Ovary (tissue), 3 donors: Measurements from ENCODE around the gene NPDC1.

Experiments
- EP300 ChIP-seq: sonication (generic); formaldehyde crosslinking; IDR thresholded peaks from one replicate; pipeline ENCODE4 v1.6.1; 2017; ENCODE audit warnings: antibody characterized with exemption
- POLR2A ChIP-seq: fragments of 450-650 bp; IDR thresholded peaks from one replicate; pipeline ENCODE4 v1.6.1; 2017; ENCODE audit warnings: antibody characterized with exemption, mild to moderate bottlenecking, moderate library complexity
- TF ChIP-seq, protein P1 (sequence below), 3 donors: fragments of 450-650 bp in 2 of 3; fragments of 200-600 bp in 1 of 3; IDR thresholded peaks; one replicate each; pipeline versions ENCODE4 v1.5.1 to v1.8.0; 2016 to 2022; ENCODE audit warnings: antibody characterized with exemption in 3 of 3, mild to moderate bottlenecking in 1 of 3
- donor health status: DM: no; HTN: no; CAD: no.

DNA sequence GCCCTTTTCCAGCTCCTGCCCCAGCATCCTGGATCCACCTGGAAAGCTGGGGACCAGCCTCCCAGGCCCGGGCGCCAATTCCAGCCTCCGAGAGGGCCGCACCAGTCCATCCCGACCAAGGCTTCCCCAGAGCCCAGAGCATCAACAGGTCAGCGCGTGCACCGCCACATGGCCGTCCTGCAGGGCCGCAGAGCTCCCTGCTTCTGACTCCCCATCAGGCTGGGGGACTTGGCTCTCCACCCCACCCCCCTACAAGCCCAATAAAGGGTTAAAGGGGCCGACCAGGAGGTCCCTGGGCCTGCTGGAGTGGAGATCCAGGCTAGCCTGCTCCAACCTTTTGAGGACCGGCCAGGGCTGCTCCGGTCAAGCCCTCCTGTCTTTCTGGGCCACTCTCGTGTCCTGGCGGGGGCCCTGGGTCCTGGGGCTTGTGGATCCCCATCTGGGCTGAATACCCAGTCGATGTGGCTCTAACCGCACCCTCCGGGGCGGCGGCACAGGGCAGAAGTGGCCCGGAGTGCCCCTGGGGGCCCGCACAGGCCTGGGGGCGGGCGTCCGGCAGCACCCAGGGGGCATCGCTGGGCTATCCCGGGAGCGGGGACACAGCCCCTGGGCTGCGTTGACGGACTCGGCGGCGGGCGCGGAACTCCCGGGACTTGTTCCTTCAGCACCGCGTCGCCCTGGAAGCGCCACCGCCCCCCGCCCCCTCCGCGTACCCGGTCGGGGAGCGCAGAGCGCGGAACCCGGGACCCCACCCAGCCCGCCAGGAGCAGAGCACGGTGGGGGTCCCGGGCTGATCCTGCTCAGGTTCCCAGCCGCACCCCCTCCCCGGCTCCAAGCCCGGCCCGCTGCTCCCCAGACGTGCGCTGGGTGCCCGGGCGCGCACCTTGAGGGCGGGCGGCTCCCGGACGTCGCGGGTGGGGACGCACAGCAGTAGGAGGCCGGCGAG, 7.3 kb upstream of the NPDC1 start:
- TF ChIP-seq, protein P1, sequence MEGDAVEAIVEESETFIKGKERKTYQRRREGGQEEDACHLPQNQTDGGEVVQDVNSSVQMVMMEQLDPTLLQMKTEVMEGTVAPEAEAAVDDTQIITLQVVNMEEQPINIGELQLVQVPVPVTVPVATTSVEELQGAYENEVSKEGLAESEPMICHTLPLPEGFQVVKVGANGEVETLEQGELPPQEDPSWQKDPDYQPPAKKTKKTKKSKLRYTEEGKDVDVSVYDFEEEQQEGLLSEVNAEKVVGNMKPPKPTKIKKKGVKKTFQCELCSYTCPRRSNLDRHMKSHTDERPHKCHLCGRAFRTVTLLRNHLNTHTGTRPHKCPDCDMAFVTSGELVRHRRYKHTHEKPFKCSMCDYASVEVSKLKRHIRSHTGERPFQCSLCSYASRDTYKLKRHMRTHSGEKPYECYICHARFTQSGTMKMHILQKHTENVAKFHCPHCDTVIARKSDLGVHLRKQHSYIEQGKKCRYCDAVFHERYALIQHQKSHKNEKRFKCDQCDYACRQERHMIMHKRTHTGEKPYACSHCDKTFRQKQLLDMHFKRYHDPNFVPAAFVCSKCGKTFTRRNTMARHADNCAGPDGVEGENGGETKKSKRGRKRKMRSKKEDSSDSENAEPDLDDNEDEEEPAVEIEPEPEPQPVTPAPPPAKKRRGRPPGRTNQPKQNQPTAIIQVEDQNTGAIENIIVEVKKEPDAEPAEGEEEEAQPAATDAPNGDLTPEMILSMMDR (IDR thresholded peaks at IDR 0.05): no peak
- TF ChIP-seq POLR2A (no peak), EP300 (no peak)
